Measurements from ENCODE around the gene NFXL1.
A peak's percentile ranks its signal among the peaks of the same experiment; 100 is the strongest.

- TF ChIP-seq CTCF (IDR thresholded peaks at IDR 0.05), result peak; percentile 31 to 65 (median 58)
- no peak for TF ChIP-seq POLR2A (IDR thresholded peaks at IDR 0.05)
- TF ChIP-seq POLR2AphosphoS5 (IDR thresholded peaks at IDR 0.05), result no peak
These were observed 19.5 kb upstream of the NFXL1 start for GRCh38 chr4:47933840-47934239.

All from prostate gland (tissue), 2 donors.